CD4-positive, alpha-beta T cell treated with Interleukin-6 at 100 ng/mL for 8 hours (primary cell): Measurements from ENCODE around the gene MITF.

Experiments
- DNase-seq: peaks from one replicate; pipeline ENCODE4 v3.0.0-alpha.2; 2020; ENCODE audit warnings: mixed read lengths, low spot score

The MITF gene, protein sequence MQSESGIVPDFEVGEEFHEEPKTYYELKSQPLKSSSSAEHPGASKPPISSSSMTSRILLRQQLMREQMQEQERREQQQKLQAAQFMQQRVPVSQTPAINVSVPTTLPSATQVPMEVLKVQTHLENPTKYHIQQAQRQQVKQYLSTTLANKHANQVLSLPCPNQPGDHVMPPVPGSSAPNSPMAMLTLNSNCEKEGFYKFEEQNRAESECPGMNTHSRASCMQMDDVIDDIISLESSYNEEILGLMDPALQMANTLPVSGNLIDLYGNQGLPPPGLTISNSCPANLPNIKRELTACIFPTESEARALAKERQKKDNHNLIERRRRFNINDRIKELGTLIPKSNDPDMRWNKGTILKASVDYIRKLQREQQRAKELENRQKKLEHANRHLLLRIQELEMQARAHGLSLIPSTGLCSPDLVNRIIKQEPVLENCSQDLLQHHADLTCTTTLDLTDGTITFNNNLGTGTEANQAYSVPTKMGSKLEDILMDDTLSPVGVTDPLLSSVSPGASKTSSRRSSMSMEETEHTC

DNA sequence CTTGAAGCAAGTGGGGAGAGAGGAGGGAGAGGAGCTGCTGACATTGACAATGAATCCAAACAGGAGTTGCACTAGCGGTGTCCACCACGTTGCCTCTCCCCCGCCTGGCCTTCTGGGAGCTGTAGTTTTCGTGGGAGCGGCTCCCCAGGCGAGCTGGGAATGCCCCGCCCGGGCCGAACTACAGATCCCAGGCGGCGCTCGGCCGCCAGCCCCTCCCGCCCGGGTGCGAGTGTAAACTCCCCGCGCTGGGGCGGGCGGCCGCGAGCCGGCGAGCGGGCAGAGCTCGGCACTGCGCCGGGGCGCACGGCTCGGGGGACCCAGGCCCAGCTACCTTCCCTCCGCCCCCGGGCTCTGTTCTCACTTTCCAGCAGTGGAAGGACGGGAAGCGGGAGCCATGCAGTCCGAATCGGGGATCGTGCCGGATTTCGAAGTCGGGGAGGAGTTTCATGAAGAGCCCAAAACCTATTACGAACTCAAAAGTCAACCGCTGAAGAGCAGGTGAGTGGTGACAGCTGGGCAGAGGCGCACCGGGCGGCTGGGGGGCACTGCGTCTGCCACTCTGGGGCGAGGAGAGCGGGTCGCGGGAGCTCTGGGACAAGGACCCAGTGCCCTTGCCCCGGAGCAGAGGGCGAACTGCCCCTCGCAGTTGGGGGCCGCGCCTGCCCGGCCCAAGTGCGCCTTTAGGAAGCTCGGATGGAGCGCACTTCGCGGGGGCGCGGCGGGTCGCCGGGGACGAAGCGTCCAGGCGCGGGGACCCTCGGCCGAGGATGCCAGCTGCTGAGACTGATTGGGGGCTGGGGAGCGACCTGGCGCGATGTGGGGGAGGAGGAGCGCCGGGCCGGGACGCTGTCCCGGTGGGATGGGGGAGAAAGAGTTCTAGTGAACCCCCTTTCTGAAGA is at the start of gene MITF:
TSS of gene MITF (plus strand) at position 261 of the 899 bp plus-strand sequence. CDS start at position 395, 134 bp downstream.
- no peak for DNase-seq

- no peak for DNase-seq
These were observed 47.4 kb upstream of the MITF start for GRCh38 chr3:69691860-69692259.

GRCh38 chr3:69692761-69693160 is 46.5 kb upstream of the MITF start:
- DNase-seq = no peak

GRCh38 chr3:69695443-69695842 is 43.8 kb upstream of the MITF start:
- no peak for DNase-seq

- no peak for DNase-seq
These were observed 43.3 kb upstream of the MITF start for GRCh38 chr3:69695933-69696332.

DNA sequence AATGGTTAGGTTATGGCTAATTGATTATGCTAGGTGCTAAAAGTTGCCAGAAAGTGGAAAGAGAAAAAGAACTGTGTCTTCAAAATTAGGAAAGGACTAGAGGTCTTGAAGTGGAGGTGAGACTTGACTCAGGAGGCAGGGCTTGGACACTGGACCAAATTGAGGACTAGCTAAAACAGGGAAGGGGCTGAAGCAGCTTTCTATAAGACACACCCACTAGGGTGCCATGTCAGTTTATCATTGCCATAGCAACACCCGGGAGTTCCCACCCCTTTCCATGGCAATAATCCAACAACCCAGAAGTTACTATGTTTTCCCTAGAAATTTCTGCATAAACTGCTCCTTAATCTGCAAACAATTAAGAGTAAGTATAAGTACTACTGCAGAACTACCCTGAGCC is 42.9 kb upstream of the MITF start:
- DNase-seq = no peak

DNA sequence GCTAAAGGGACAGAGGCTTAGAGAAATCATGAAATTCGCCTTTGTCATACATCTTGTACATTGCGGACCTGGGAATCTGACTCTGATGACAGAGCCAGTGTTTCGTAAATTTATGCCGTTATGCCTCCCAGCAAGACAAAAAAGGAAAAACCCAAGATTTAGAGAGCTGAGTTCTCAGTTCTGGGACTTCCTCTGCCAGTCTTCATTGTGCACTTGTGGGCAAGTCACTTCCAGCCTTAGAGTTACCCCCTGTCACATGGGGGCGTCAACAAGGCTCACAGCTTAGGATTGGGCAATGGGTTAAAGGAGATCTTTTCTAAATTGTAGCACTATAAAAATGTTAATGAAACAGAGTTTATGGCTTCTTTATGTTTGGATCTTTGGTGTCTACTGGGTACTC is 41.9 kb upstream of the MITF start:
- DNase-seq = no peak

DNA sequence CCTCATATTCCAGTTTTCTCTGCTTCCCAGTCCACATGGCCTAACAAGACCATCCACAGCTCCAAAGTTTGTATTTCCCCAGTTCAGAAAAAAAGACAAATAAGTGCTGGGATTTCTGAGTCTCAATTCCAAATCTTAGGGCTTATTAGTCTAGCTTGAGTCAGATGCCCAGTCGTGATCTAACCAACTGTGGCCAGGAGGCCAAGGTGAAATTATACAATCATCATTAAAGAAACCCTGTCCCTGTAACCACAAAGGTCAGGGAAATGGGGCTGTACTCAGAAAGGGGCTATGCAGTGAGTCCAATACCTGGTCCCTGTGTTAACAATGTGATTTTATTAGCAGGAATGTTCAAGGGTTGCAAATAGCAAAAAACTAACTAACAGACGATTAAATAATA is 40.5 kb upstream of the MITF start:
- no peak for DNase-seq

DNA sequence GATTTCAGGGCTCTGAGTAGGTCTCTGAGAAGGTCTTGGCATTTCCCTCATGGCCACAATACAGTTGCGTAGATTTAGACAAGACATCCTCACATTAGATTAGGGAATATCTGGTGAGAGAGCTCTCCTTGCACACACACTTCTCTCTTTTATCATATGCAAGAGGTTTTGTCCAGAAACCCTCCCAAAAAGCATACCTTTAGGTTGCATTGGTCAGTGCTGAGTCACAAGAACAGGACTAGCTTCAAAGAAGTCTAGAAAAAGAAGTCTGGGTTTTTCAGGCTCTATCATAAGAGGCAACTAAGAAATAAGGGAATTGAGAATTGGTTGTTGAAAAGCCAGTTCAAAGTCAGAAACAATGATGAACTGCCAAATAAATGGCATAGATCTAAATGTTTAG is 40.1 kb upstream of the MITF start:
- DNase-seq = no peak

DNA sequence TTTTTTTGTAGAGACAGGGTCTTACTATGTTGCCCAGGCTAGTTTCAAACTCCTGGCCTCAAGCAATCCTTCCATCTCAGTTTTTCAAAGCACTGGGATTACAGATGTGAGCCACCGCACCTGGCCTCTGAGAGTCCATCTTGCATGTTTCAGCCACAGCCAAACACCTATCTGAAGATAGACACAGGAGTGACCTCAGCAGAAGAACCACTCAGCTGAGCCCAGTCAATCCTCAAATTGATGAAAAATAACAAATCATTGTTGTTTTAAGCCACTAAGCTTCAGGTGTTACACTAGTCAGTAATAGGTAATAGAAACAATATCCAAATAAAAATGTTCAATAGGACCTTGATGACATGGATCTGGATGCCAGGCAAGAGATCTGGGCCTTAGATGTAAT is 38.3 kb upstream of the MITF start:
- DNase-seq = no peak

DNA sequence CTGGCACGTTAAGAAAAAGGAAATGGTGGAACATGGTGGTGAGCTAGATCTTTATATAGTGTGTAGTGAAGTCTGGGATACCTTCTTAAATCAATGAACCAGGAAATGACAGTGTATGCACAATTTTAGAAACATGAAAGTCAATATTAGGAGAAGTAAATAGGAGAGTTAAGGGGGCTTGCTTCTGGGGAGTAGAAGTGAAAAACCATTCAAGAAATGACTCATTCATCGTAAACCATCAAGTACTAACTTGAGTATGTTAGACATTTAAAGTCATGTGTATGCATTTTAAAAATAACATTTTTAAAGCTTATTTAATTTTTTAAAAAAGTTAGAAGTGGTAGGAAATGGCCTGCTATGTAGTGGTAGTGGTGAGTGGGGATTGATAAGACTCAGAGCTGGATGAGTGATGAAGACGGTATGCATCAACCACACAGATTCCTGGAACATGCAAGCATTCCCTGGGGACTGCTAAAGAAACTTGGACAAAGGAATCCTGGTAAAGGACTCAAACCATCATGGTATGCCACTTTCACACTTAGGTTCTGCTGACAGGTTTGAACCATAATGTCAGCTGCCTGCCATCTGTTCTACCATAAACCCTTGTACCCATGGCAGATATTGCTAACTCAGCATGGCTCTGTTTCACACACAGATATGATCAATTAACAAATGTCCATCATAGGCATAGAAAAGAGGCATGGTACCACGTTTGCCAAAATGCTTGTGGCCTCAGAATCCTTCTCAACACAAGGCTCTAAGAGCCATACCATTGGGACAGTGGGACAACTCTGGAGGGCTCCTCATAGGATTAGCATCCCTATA is 28.9 kb upstream of the MITF start:
- DNase-seq = no peak

- no peak for DNase-seq
These were observed 27.0 kb upstream of the MITF start for GRCh38 chr3:69712269-69712668.

- no peak for DNase-seq
These were observed 26.3 kb upstream of the MITF start for GRCh38 chr3:69712933-69713332.

DNA sequence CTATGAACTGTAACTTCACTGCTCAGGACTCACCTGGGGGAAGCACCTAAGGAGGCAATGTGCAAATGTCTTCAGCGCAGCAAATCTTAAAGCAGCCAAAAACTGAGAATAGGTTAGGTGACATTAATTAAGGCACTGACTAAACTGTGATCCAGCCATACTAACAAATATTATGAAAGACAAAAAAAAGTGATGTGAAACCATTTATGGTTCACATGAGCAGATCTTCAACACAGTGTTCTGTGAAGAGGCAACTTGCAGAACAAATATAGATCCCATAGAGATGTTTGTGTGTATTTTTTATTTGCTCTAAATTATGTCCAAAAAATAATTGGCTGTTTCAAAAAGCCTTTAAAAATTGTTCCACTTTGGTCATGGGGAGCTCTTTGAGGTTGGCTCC is 24.1 kb upstream of the MITF start:
- no peak for DNase-seq

DNA sequence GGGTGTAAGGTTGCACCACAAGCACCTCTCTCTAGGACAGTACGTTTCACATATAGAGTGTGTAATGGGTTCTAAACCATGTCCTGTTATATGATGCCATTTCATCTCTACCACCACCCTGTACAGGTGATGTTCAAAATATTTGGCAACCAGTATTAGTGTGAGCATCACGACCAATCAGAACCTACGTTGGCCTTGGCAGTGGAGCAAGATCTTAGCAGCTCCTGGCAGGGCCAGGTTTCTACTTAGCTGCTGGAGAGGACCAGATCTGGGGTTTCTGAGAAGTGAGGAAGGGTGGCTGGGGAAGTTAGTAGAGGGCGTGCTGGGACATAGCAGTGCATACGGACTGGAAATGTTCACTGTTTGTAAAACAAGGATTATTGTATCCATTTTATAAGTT is 23.1 kb upstream of the MITF start:
- DNase-seq = no peak

DNA sequence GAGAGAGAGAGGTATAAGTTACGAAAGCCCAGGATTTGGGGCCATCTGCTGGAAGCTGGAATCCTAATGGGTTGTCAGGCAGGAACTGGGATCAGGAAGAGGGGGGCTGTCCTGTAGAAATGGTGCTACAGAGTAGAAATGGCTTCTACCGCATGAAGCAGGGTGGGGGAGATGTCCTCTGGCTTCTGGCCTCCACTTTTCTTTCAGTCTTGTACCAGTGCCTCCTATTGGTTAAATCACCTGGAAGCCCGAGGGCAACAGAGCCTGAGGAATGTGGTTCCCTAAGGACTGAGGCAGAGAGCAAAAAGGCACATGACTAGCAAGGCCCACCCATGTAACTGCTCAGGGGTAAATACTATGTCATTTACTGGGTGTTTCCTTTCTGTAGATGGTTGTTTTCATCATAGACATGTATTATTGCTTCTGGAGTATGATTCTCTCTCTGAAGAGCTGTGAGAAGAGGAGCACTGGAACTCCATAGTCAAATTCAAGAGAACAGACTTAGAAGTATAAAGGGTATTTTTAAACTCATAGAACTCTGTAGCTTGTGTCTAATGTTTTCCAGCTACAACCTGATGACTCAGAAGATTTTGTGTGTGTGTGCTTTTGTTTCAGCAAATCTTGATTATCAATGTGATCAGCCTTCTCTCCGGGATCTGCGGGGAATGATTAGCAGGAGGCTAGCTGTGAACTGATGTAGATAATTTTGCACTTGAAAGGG is 20.2 kb upstream of the MITF start:
- DNase-seq = no peak

- no peak for DNase-seq
These were observed 19.6 kb upstream of the MITF start for GRCh38 chr3:69719587-69720122.

GRCh38 chr3:69720824-69721223 is 18.4 kb upstream of the MITF start:
- no peak for DNase-seq

- no peak for DNase-seq
These were observed 15.9 kb upstream of the MITF start for GRCh38 chr3:69723389-69723788.

DNA sequence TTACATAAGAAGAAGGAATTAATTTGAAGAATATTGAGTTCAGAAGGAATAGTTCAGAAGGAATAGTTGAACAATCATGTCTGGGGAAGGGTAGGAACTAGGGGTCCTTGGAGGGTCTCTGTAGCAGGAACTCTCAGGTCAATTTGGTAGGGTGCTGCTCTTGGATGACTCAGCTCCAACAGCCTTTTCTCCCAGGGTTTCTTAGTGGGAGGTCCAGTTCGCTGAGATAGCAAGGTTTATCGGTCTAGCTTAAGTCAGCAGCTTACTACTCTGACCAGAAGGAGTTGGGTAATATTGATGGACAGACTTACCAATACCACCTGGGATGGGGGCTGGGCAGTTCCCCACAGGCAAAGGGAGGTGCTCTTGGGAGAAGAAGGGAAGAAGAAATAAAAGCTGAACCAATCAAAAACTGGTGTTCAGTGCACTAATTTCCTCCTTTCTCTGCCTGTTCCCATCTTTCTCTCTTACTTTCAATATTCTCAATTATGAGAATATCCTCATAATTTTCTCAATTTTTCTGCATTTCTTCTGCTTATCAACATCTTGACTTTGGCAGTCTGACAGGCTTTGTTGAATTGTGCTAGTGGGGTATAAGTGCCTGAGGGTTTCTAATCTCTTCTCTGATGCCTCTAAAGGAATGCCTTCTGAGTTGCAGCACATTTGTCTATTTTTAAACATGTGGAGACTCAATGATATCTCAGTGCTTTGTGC is 14.4 kb upstream of the MITF start:
- DNase-seq = no peak
